Measurements from ENCODE around the gene NKX1-1.

- TF ChIP-seq POLR2A (IDR thresholded peaks at IDR 0.05), result no peak
- no peak for TF ChIP-seq CTCF (IDR thresholded peaks at IDR 0.05)
Observed at GRCh38 chr4:1408418-1408817, 2.2 kb upstream of the NKX1-1 start.
